Endothelial cell of umbilical vein (primary cell): ENCODE measurements around the gene FAM234B.

ENCODE experiments used
- EZH2 ChIP-seq: IDR thresholded peaks from 2 replicates; pipeline ENCODE4 v1.6.1; 2012; ENCODE audit warnings: borderline replicate concordance, low read depth, mild to moderate bottlenecking, moderate library complexity, low read length, inconsistent platforms; ENCODE audit not compliant: severe bottlenecking
- GATA2 ChIP-seq: IDR thresholded peaks from 2 replicates; pipeline ENCODE4 v1.7.0; 2011; ENCODE audit warnings: low read depth, mild to moderate bottlenecking, moderate library complexity, mixed read lengths, low read length; ENCODE audit not compliant: insufficient read length, insufficient read depth
- MAX ChIP-seq: IDR thresholded peaks from 2 replicates; pipeline ENCODE4 v1.6.1; 2011; ENCODE audit not compliant: insufficient read depth, insufficient read length
- MYC ChIP-seq: IDR thresholded peaks from one replicate; pipeline ENCODE4 v1.6.1; 2011; ENCODE audit warnings: mild to moderate bottlenecking, low read depth, low read length
- POLR2AphosphoS5 ChIP-seq: IDR thresholded peaks from 2 replicates; pipeline ENCODE4 v1.6.1; 2012; ENCODE audit warnings: low read depth, mild to moderate bottlenecking, control low read depth, low read length, moderate library complexity; ENCODE audit not compliant: insufficient read depth
- TF ChIP-seq, protein P1 (sequence below), 2 donors: IDR thresholded peaks; 1 replicate in 1 of 2; 2 replicates in 1 of 2; pipeline ENCODE4 v1.5.1; 2011; ENCODE audit warnings: low read length in 2 of 2, mild to moderate bottlenecking in 2 of 2, moderate library complexity in 2 of 2, control low read depth in 1 of 2, inconsistent platforms in 1 of 2, low read depth in 1 of 2; ENCODE audit not compliant: insufficient read depth in 1 of 2; ENCODE audit errors: extremely low read depth in 1 of 2

DNA sequence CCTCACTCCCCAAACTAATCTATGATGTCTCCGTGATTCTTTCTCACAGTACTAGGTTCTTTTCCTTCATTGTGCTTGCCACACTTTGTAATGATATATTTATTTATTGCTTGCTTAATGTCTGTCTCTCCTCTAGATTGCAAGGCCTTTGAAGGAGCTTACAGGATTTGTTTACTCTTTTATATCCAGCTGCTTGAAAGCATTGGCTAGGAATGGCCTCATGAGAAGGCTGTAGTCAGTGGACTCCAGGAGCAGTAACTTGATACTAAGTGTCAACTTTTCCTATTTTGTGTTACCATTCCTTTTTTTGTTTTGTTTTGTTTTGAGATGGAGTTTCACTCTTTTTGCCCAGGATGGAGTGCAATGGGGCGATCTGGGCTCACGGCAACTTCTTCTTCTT, 7.3 kb upstream of the FAM234B start:
- TF ChIP-seq EZH2: no peak
- no peak for TF ChIP-seq POLR2AphosphoS5
- TF ChIP-seq, protein P1, sequence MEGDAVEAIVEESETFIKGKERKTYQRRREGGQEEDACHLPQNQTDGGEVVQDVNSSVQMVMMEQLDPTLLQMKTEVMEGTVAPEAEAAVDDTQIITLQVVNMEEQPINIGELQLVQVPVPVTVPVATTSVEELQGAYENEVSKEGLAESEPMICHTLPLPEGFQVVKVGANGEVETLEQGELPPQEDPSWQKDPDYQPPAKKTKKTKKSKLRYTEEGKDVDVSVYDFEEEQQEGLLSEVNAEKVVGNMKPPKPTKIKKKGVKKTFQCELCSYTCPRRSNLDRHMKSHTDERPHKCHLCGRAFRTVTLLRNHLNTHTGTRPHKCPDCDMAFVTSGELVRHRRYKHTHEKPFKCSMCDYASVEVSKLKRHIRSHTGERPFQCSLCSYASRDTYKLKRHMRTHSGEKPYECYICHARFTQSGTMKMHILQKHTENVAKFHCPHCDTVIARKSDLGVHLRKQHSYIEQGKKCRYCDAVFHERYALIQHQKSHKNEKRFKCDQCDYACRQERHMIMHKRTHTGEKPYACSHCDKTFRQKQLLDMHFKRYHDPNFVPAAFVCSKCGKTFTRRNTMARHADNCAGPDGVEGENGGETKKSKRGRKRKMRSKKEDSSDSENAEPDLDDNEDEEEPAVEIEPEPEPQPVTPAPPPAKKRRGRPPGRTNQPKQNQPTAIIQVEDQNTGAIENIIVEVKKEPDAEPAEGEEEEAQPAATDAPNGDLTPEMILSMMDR (IDR thresholded peaks at IDR 0.05; ENCODE audit: extremely low read depth in 1 of 2, insufficient read depth in 1 of 2, low read depth in 1 of 2, low read length in 2 of 2): no peak
- TF ChIP-seq MYC: no peak
- no peak for TF ChIP-seq MAX
- no peak for TF ChIP-seq GATA2
